ENCODE data around the gene PSME3IP1. TPM values are rescaled to one million over a fixed set of nuclear protein-coding genes. Genes with fewer than 3 reads are reported as not detected.

PSME3IP1 gene
- total and polyA plus RNA-seq, 2 of the 4 experiments (the other 2 are of a cell fraction), result 50.2 to 75.2 TPM

- no TSS peak for BruUV-seq (replicated peaks)
- no peaks in the 10 kb centered on the region; the same call in 1 of the 2 replicates for H4K20me1 ChIP-seq (ENCODE audit: insufficient read depth, low read length)
- no peak overlapping the region for H2AK9ac ChIP-seq (replicated peaks; ENCODE audit: low read depth, low read length, poor library complexity)
- H3K23ac ChIP-seq (ENCODE audit: low read depth, low read length), result no peak overlapping the region
- in situ Hi-C loops (cut with MboI; ENCODE audit: low sequenced_read_pairs) (no loop called here), intact Hi-C loops (cut with micrococcal nuclease) (no loop called here), dilution Hi-C loops (cut with HindIII; ENCODE audit: low sequenced_read_pairs, unreplicated experiment) (no loop called here)
- no peak overlapping the region for H3K4ac ChIP-seq (ENCODE audit: low read depth, low read length)
- H3K9me1 ChIP-seq (ENCODE audit: insufficient read depth, low read length), result peaks cover 29% of the 10 kb centered on the region
- no peak overlapping the region for H4K91ac ChIP-seq (ENCODE audit: insufficient read depth, low read depth, low read length)
- TF ChIP-seq CEBPB (IDR thresholded peaks at IDR 0.05; ENCODE audit: low read depth, low read length) (no peak), CTCF (conservative IDR thresholded peaks at IDR 0.05; ENCODE audit: low read depth, low read length) (no peak), USF2 (IDR thresholded peaks at IDR 0.05; ENCODE audit: low read depth, low read length) (no peak), RAD21 (IDR thresholded peaks at IDR 0.05; ENCODE audit: low read length) (no peak), RCOR1 (IDR thresholded peaks at IDR 0.05; ENCODE audit: insufficient replicate concordance, low read length) (no peak), SMC3 (IDR thresholded peaks at IDR 0.05; ENCODE audit: low read depth, low read length) (no peak), ELK1 (IDR thresholded peaks at IDR 0.05; ENCODE audit: borderline replicate concordance, low read depth, low read length) (no peak), FOS (IDR thresholded peaks at IDR 0.05; ENCODE audit: low read depth, low read length) (no peak), POLR2A (IDR thresholded peaks at IDR 0.05; ENCODE audit: low read depth, low read length) (no peak), MAZ (IDR thresholded peaks at IDR 0.05; ENCODE audit: borderline replicate concordance, low read depth, low read length) (no peak), CHD1 (IDR thresholded peaks at IDR 0.05; ENCODE audit: low read depth, low read length) (no peak), MXI1 (IDR thresholded peaks at IDR 0.05; ENCODE audit: borderline replicate concordance, low read depth, low read length) (no peak), RFX5 (IDR thresholded peaks at IDR 0.05; ENCODE audit: low read depth, low read length) (no peak), MAFK (IDR thresholded peaks at IDR 0.05; ENCODE audit: low read depth, low read length) (no peak), NFE2L2 (IDR thresholded peaks at IDR 0.05; ENCODE audit: low read depth, low read length) (no peak)
- H2AFZ ChIP-seq (replicated peaks; ENCODE audit: low read length, poor library complexity), result no peak overlapping the region
- no peak overlapping the region for H2BK120ac ChIP-seq (ENCODE audit: low read depth, low read length)
- H3K9me3 ChIP-seq (ENCODE audit: control insufficient read depth, insufficient read depth, low read length), result no peaks in the 10 kb centered on the region
- no peak overlapping the region for H2BK20ac ChIP-seq (ENCODE audit: low read depth, low read length)
- POLR2A ChIA-PET (ENCODE audit: unreplicated experiment), result no interaction called here
- no peak for DNase-seq
- no peak for ATAC-seq (ENCODE audit: low read depth)
- H4K5ac ChIP-seq (ENCODE audit: low read depth, low read length), result no peak overlapping the region
- peaks cover 22% of the 10 kb centered on the region for H3K36me3 ChIP-seq (ENCODE audit: control insufficient read depth, insufficient read depth, low read length)
- 92% methylated on average over 2 of the region's 10 CpGs; no CpG with 5 or more reads in 1 of the 2 experiments for WGBS, 2 experiments (ENCODE audit: extremely low coverage in 2 of 2, insufficient read length in 1 of 2)
- H2BK15ac ChIP-seq (ENCODE audit: low read depth, low read length), result no peak overlapping the region
- no peak overlapping the region for H3K18ac ChIP-seq (ENCODE audit: low read depth, low read length)
- no peak overlapping the region for H3K4me3 ChIP-seq (ENCODE audit: insufficient read depth, low read depth, low read length)
- H3K27ac ChIP-seq (ENCODE audit: insufficient read depth, low read length), result no peak overlapping the region
- H3K14ac ChIP-seq (replicated peaks; ENCODE audit: low read depth, low read length), result no peak overlapping the region
- peaks cover 6% of the 10 kb centered on the region; the same call in 1 of the 2 replicates for H3K4me1 ChIP-seq (ENCODE audit: control insufficient read depth, insufficient read depth, low read length)
- no peak overlapping the region for H2AK5ac ChIP-seq (ENCODE audit: low read depth, low read length)
- H4K8ac ChIP-seq (ENCODE audit: low read depth in 2 of 2, low read length in 2 of 2), result no peak overlapping the region
- no peak overlapping the region for H3K4me2 ChIP-seq (ENCODE audit: low read depth, low read length)
- H3K27me3 ChIP-seq (ENCODE audit: control insufficient read depth, insufficient read depth, low read length), result no peaks in the 10 kb centered on the region
- no peak overlapping the region for H3K9ac ChIP-seq (ENCODE audit: low read depth, low read length)
- H3K56ac ChIP-seq (ENCODE audit: extremely low read depth, insufficient read depth, low read length), result no peak overlapping the region
- CTCF ChIA-PET, result no interaction called here
- no peak overlapping the region for H2BK5ac ChIP-seq (ENCODE audit: low read depth, low read length, poor library complexity, severe bottlenecking)
- H3K79me1 ChIP-seq (ENCODE audit: low read depth in 1 of 2, low read length in 2 of 2), result no peaks in the 10 kb centered on the region
Measured at GRCh38 chr16:57149391-57149790, 36.4 kb downstream of the PSME3IP1 start.
